DMS53 treated with DMSO at 0.1 percent for 48 hours (cell line): ENCODE measurements around the gene CSMD2.

ENCODE experiments used
- DNase-seq: peaks from one replicate; lab custom pipeline; 2025; ENCODE audit not compliant: unreplicated experiment; lab: John Stamatoyannopoulos, UW

CSMD2 gene

GRCh38 chr1:33908324-33908956, 256.6 kb downstream of the CSMD2 start:
- no peak for DNase-seq

GRCh38 chr1:33906156-33906555, 258.9 kb downstream of the CSMD2 start:
- DNase-seq, result no peak

GRCh38 chr1:33905241-33905640, 259.8 kb downstream of the CSMD2 start:
- no peak for DNase-seq

- no peak for DNase-seq
Measured at GRCh38 chr1:33903210-33903589, 261.8 kb downstream of the CSMD2 start.

- no peak for DNase-seq
Measured at GRCh38 chr1:33902486-33903209, 262.4 kb downstream of the CSMD2 start.

GRCh38 chr1:33899746-33900145, 265.3 kb downstream of the CSMD2 start:
- DNase-seq, result no peak

GRCh38 chr1:33898881-33899280, 266.1 kb downstream of the CSMD2 start:
- no peak for DNase-seq

- DNase-seq, result no peak
Measured at GRCh38 chr1:33898406-33898805, 266.6 kb downstream of the CSMD2 start.

- no peak for DNase-seq
Measured at GRCh38 chr1:33897092-33897725, 267.8 kb downstream of the CSMD2 start.

- DNase-seq, result no peak
Measured at GRCh38 chr1:33895976-33896375, 269.1 kb downstream of the CSMD2 start.

GRCh38 chr1:33895396-33895795, 269.6 kb downstream of the CSMD2 start:
- DNase-seq, result no peak

- no peak for DNase-seq
Measured at GRCh38 chr1:33893147-33893830, 271.7 kb downstream of the CSMD2 start.

GRCh38 chr1:33886496-33886895, 278.5 kb downstream of the CSMD2 start:
- DNase-seq, result no peak

- DNase-seq, result no peak
Measured at GRCh38 chr1:33880305-33880704, 284.7 kb downstream of the CSMD2 start.

- DNase-seq, result no peak
Measured at GRCh38 chr1:33878392-33878791, 286.6 kb downstream of the CSMD2 start.

GRCh38 chr1:33876970-33877650, 287.9 kb downstream of the CSMD2 start:
- no peak for DNase-seq

GRCh38 chr1:33875862-33876261, 289.2 kb downstream of the CSMD2 start:
- DNase-seq, result no peak

GRCh38 chr1:33874636-33875035, 290.4 kb downstream of the CSMD2 start:
- DNase-seq, result no peak

- DNase-seq, result no peak
Measured at GRCh38 chr1:33872683-33873082, 292.3 kb downstream of the CSMD2 start.

GRCh38 chr1:33872275-33872674, 292.8 kb downstream of the CSMD2 start:
- DNase-seq, result no peak

- DNase-seq, result no peak
Measured at GRCh38 chr1:33867684-33868083, 297.3 kb downstream of the CSMD2 start.
